Dermis lymphatic vessel endothelial cell (primary cell): ENCODE measurements around the gene LYZL1. TPM values are rescaled to one million over a fixed set of nuclear protein-coding genes. Genes with fewer than 3 reads are reported as not detected.

Experiments
- total RNA-seq: library from RNA; depleted of rRNA; stranded (reverse); fragments of >200 nt; gene quantifications from 2 replicates; pipeline ENCODE4 v1.2.1, GENCODE V29; 2014

LYZL1 gene
- not detected in 2 replicates for total RNA-seq

DNA sequence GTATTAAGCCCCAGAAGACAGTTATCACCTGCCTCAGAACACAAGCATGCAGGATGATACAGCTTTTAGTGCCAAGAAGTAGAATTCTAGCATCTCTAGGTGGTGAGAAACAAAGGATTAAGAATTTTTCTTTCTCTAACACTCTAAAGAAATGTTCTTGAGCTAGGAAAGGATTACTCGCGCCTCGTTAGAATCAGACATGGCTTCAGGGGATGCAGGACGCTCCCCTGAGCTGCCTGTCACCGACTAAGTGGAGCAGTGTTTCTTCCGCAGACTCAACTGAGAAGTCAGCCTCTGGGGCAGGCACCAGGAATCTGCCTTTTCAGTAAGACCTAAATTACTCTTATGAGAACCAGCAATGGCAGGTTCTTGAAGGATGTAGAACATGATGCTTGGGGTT is at the start of gene LYZL1:
Gene LYZL1 (plus strand): TSS at position 165 of the 400 bp plus-strand sequence. CDS start 2,798 bp downstream, outside the sequence.

